Kidney epithelial cell (primary cell): ENCODE results near the gene ALCAM. TPM values are rescaled to one million over a fixed set of nuclear protein-coding genes. Genes with fewer than 3 reads are reported as not detected.

Source experiments
- DNase-seq: peaks from one replicate; pipeline ENCODE4 v3.0.0-alpha.2; 2010; ENCODE audit warnings: low read depth
- H3K27me3 ChIP-seq: 2 replicates; pipeline ENCODE4 v1.6.0; 2011; ENCODE audit warnings: low read length; ENCODE audit not compliant: control insufficient read depth, insufficient read depth
- H3K36me3 ChIP-seq: 2 replicates; pipeline ENCODE4 v1.5.1; 2011; ENCODE audit warnings: low read length; ENCODE audit not compliant: control insufficient read depth, insufficient read depth
- H3K4me3 ChIP-seq: 2 replicates; pipeline ENCODE4 v1.5.1; 2011; ENCODE audit warnings: low read depth, mild to moderate bottlenecking, control low read depth, low read length
- CTCF ChIP-seq: IDR thresholded peaks from 2 replicates; pipeline ENCODE4 v1.5.1; 2011; ENCODE audit warnings: mild to moderate bottlenecking, moderate library complexity, low read length, control low read depth, inconsistent platforms; ENCODE audit not compliant: insufficient read depth, poor library complexity, severe bottlenecking
- total RNA-seq: library from RNA; depleted of rRNA; stranded (reverse); fragments of >200 nt; gene quantifications from 2 replicates; pipeline ENCODE4 v1.2.3, GENCODE V29; 2015

Gene ALCAM
- total RNA-seq, 1 donor from 2014 or later: 82.3 TPM

GRCh38 chr3:105373383-105373782 lies 6.7 kb downstream of the ALCAM start:
- no peak for TF ChIP-seq CTCF
- Histone ChIP-seq H3K4me3 (no peak overlapping the region), H3K27me3 (no peaks in the 10 kb centered on the region), H3K36me3 (no peaks in the 10 kb centered on the region)
- DNase-seq: no peak

- H3K4me3 ChIP-seq: no peak overlapping the region
- H3K27me3 ChIP-seq: no peaks in the 10 kb centered on the region
- no peaks in the 10 kb centered on the region for H3K36me3 ChIP-seq
- no peak for DNase-seq
- no peak for TF ChIP-seq CTCF
These were observed 9.2 kb downstream of the ALCAM start for GRCh38 chr3:105375750-105376511.

- Histone ChIP-seq H3K36me3 (no peaks in the 10 kb centered on the region), H3K27me3 (no peaks in the 10 kb centered on the region), H3K4me3 (no peak overlapping the region)
- DNase-seq: no peak
- TF ChIP-seq CTCF: no peak
These were observed 11.0 kb downstream of the ALCAM start for GRCh38 chr3:105377716-105378115.

GRCh38 chr3:105385179-105385578 lies 18.5 kb downstream of the ALCAM start:
- no peak for DNase-seq
- Histone ChIP-seq H3K36me3 (no peaks in the 10 kb centered on the region), H3K27me3 (no peaks in the 10 kb centered on the region), H3K4me3 (no peak overlapping the region)
- no peak for TF ChIP-seq CTCF

- TF ChIP-seq CTCF: no peak
- Histone ChIP-seq H3K27me3 (no peaks in the 10 kb centered on the region), H3K4me3 (no peak overlapping the region), H3K36me3 (no peaks in the 10 kb centered on the region)
- no peak for DNase-seq
These were observed 19.3 kb downstream of the ALCAM start for GRCh38 chr3:105385819-105386508.
